AG04450 (cell line): ENCODE data around the gene CCDC102B. TPM values are rescaled to one million over a fixed set of nuclear protein-coding genes. Genes with fewer than 3 reads are reported as not detected.

Experiments used
- CTCF ChIA-PET: fragments of 300-600, 350-600 bp; formaldehyde crosslinking; extraction: SDS; loops from one replicate; lab custom pipeline; 2022; ENCODE audit warnings: antibody characterized with exemption, inconsistent platforms; lab: Charles Lee
- POLR2A ChIA-PET: fragments of 350-600 bp; formaldehyde crosslinking; extraction: SDS; loops from one replicate; lab custom pipeline; 2021; ENCODE audit warnings: antibody characterized with exemption, inconsistent platforms; lab: Yijun Ruan, JAX
- DNase-seq: peaks from one replicate; pipeline ENCODE4 v3.0.0-alpha.2; 2011; ENCODE audit warnings: low read depth, low spot score
- H3K27ac ChIP-seq: one replicate; pipeline ENCODE4 v1.5.1; 2012; ENCODE audit warnings: low read depth, low read length, control low read depth
- H3K27me3 ChIP-seq: one replicate; pipeline ENCODE4 v1.6.0; 2012; ENCODE audit warnings: low read length; ENCODE audit not compliant: control insufficient read depth, insufficient read depth
- H3K4me3 ChIP-seq: 2 replicates; pipeline ENCODE4 v1.5.1; 2011; ENCODE audit warnings: mild to moderate bottlenecking, low read depth, low read length, control low read depth
- H3K9me3 ChIP-seq: 2 replicates; pipeline ENCODE4 v1.5.1; 2012; ENCODE audit warnings: low read length; ENCODE audit not compliant: control insufficient read depth, insufficient read depth
- CTCF ChIP-seq: IDR thresholded peaks from 2 replicates; pipeline ENCODE4 v1.5.1; 2011; ENCODE audit warnings: low read depth, low read length, control low read depth, inconsistent platforms
- polyA plus RNA-seq: library from polyadenylated mRNA; depleted of rRNA; stranded (reverse); fragments of >200 nt; gene quantifications from 2 replicates; pipeline ENCODE4 v1.2.3, GENCODE V29; 2011

CCDC102B gene
- polyA plus RNA-seq, 1 experiment, result 4.0 TPM

GRCh38 chr18:68818584-68818983, 20.7 kb downstream of the CCDC102B start:
- POLR2A ChIA-PET, result no interaction called here
- H3K9me3 ChIP-seq, result no peaks in the 10 kb centered on the region
- DNase-seq, result no peak
- no peak overlapping the region for H3K27ac ChIP-seq
- no peak for TF ChIP-seq CTCF
- no peaks in the 10 kb centered on the region for H3K27me3 ChIP-seq
- H3K4me3 ChIP-seq, result no peak overlapping the region
- CTCF ChIA-PET, result no interaction called here

GRCh38 chr18:68822926-68823325, 25.0 kb downstream of the CCDC102B start:
- no peak overlapping the region for H3K27ac ChIP-seq
- ChIA-PET CTCF (interaction anchor here (1.1 kb wide), 1 partner anchor 15 kb away, joined by 5 read pairs; no protein-coding TSS in a partner anchor), POLR2A (no interaction called here)
- no peak for DNase-seq
- H3K27me3 ChIP-seq, result no peaks in the 10 kb centered on the region
- H3K4me3 ChIP-seq, result no peak overlapping the region
- no peak for TF ChIP-seq CTCF
- no peaks in the 10 kb centered on the region for H3K9me3 ChIP-seq

- Histone ChIP-seq H3K27ac (no peak overlapping the region), H3K27me3 (no peaks in the 10 kb centered on the region), H3K9me3 (no peaks in the 10 kb centered on the region), H3K4me3 (no peak overlapping the region)
- no peak for TF ChIP-seq CTCF
- DNase-seq, result no peak
- POLR2A ChIA-PET, result no interaction called here
- CTCF ChIA-PET, result no interaction called here
These were observed 28.2 kb downstream of the CCDC102B start for GRCh38 chr18:68826121-68826520.

DNA sequence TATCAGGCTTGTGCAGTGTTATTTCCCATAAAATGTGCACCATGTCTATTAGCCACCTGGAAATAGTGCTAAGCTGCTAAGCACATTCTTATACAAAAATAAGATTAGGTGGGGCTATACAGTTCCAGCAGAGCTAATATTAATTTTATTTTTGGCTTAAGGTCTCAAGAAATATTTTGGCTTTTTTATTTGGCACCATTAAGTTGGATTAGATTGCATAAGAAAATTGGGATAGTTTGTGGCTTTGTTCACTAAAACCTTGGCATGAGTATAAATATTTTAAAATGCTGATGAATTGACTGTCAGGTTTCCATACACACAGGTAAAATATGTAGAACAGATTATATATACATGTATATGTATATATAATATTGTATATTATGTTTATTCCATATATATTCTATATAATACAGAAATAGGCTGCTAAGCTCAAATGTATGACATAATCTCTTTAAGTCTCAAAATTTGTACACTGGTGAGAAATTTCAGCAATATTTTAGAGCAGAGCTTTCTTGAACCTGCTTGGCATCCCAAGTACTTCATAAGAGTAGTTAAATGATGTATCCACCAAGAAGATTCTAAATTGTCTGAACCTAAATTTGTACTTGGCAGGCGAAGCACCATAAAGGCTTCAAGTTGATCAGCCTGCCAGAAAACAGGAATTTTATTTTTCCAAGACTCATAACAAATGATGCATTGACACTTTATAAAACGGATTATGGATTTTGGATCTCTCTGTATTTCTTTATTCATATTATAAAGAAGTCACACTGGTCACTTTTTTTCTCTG, 32.6 kb downstream of the CCDC102B start:
- Histone ChIP-seq H3K4me3 (no peak overlapping the region), H3K27ac (no peak overlapping the region), H3K27me3 (no peaks in the 10 kb centered on the region), H3K9me3 (no peaks in the 10 kb centered on the region)
- no peak for DNase-seq
- TF ChIP-seq CTCF, result no peak
- ChIA-PET POLR2A (no interaction called here), CTCF (no interaction called here)

DNA sequence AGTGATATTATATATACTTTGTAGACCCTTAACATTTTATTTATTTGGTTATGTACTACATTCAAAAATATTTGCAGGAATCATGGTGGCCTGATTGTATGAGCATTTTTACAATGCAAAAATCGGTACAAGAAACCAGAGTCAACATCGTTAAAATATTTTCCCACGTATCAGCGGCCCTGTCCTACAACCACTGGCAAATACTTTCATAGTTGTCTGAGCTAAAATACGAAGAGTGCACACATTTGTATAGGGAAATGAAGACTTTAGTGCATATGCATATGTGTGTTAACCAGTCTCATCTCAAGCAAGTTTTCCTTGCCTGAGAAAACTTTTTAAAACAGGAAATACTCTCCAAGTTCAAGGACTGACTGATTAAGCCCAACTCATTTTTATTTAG, 35.9 kb downstream of the CCDC102B start:
- Histone ChIP-seq H3K9me3 (no peaks in the 10 kb centered on the region), H3K4me3 (no peak overlapping the region), H3K27me3 (no peaks in the 10 kb centered on the region), H3K27ac (no peak overlapping the region)
- no peak for TF ChIP-seq CTCF
- DNase-seq, result no peak
- ChIA-PET CTCF (no interaction called here), POLR2A (no interaction called here)
